Activated CD4-positive, alpha-beta T cell treated with anti-CD3 and anti-CD28 coated beads, Interleukin-2, amount 50 U/mL, for 16 hours (primary cell): ENCODE results near the gene NT5M.

Experiments
- DNase-seq: peaks from one replicate; pipeline ENCODE4 v3.0.0-alpha.2; 2020

NT5M gene

GRCh38 chr17:17395885-17396284 lies 92.7 kb downstream of the NT5M start:
- no peak for DNase-seq
